ENCODE data around the gene TTC7B.
"Not testable (repeated sequence)": the region's sequence is repeated elsewhere in the genome, so short reads cannot be mapped to it uniquely, and the experiment has no call there.

Gene TTC7B

DNA sequence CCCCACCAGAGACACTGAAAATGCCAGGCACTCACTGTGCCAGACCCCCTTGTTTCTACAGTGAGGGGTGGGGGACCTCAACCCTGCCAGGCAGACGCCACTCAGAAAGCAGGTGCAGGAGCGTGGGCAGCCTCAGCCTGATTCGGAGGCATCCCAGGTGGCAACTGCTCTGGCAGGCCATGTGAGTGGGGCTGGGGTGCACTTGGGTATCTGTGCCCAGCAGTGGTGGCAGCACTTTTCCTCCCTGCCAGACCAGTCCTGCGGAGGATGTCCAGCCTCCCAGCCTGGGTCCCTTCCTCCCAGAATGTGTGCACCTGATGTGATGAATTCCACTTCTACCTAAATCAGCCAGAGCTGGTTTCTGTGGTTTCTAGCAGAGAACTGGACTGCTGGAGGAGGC lies 13.4 kb upstream of the TTC7B start:
- DNase-seq, result no peak

DNA sequence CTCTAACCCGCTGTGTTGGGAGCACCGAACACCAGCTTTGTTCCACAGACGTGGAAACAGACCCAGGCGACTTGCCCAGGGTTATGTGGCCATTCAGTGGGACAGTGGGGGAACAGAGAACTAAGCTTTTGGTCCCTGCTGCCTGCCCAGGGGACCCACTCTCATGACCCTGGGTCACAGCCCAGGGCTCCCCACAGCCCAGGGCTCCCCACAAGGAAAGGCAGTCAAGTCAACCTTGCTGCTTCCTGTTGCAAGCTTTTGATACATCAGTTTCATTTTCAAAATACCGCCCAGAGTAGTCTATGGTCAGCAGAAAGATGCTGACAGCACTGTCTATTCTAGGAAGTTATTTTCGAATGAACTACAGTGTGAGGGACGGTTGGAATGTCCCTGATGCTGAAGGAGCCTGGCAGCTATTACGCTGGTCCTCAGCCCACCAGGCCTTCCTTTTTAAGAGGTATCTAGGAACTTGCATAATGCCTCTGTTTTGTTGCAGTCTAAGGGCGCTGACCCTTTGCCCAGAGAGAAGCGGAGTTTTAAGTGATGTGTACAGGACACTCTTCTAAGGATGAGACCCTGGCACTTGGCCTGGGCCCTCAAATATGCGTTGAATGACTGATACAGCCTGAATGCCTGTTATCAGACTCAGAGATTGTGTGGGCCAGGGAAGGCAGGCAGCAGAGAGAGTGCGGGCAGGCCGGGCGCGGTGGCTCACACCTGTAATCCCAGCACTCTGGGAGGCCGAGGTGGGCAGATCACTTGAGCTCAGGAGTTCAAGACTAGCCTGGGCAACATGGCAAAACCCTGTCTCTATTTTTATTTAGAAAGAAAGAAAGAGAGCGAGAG lies 12.6 kb upstream of the TTC7B start:
- no peak for DNase-seq

DNA sequence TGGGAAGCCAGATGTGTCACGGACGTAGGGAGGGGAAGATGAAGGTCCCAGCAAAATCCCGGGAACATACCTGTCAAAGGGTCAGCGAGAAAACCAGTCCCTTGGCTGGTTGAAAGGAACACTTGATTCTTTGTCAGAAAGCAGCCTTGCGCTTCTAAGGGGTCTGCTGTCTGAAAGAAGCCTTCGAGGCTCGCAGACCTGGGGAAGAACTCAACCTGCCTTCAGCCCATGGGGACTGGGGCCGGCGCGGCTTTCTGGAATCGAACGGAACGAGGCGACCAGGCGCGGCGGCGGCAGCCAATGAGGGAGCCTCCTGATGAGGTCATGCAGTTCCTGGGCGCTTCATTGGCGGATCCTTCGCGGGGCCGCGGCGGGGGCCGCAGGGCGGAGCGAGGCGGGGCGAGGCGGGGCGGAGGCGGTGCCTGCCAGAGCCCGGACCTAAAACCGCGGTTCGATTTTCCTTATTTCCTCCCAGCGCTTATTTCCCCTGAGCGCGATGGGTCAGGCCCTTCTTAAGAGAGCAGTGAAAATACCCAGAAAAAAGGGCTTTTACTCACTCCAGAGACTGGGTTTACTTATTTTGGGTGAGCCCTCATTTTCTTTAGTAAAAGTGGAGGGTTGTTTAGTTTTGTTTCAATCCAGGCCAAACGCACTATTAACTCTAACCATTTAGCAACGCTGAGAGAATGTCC lies 11.8 kb upstream of the TTC7B start:
- peak; percentile 88 for DNase-seq

DNA sequence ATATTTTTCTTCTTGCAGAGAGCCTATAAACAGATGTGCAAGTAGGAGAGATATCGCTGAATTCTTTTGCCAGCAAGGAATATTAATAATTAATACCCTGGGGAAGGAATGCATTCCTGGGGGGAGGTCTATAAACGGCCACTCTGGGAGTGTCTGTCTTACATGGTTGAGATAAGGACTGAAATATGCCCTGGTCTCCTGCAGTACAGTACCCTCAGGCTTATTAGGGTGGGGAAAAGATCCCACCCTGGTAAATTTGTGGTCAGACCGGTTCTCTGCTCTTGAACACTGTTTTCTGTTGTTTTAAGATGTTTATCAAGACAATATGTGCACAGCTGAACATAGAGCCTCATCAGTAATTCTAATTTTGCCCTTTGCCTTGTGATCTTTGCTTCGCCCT lies 7.3 kb upstream of the TTC7B start:
- not testable (repeated sequence) for DNase-seq

- DNase-seq, result peak; percentile 48
Observed at GRCh38 chr14:90820958-90821357, 4.7 kb upstream of the TTC7B start.

- no peak for DNase-seq
Observed at GRCh38 chr14:90819734-90820393, 3.6 kb upstream of the TTC7B start.

GRCh38 chr14:90818715-90819114 lies 2.5 kb upstream of the TTC7B start:
- DNase-seq, result no peak

DNA sequence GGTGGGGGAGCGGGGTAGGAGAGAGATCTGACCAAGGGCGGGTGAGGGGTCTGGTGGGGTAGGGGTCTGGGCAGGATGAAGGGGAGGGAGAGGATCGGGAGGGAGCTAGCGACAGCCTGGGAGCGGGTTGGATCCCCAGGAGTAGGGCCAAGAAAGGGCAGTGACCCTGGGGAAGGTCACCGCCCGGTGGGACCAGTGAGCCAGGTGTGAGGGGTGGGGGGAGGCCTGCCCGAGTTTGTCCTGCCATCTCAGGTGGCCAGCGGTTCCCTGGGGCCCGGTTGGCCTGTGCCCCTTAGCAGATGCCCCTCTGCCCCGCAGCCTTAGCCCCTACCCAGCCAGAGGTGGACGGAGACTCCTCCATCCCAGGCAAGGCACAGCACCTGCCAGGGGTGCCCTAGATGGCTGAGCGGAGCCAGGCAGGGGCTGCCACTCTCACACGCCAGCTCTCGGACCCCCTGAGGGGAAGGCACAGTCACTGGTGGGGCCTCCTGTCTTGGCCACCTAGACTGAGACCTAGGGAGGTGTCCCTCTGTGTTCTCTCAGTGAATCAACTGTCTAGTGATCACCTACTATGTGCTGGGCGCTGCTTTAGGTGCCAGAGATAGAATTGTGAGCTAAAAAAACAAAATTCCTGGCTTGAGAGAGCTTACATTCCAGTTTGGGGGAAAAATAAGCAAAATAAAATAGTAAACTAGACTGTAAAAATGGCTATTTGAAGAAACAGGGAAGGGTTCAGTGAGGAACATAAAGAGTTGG lies 629 bp upstream of the TTC7B start:
- DNase-seq, result no peak

DNA sequence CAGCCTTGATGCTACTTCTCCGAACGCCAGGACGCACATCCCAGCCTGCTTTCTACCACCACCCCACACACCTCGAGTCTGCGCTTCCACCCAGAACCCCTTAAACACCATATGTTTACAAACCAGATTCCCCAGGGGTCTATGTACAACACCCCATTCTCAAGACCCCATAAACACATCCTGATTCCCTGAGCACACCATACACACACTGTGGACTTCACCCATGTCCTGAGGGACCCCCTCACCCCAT lies 733 bp downstream of the TTC7B start:
- DNase-seq, result no peak

GRCh38 chr14:90814806-90815571 lies 1.2 kb downstream of the TTC7B start:
- no peak for DNase-seq

DNA sequence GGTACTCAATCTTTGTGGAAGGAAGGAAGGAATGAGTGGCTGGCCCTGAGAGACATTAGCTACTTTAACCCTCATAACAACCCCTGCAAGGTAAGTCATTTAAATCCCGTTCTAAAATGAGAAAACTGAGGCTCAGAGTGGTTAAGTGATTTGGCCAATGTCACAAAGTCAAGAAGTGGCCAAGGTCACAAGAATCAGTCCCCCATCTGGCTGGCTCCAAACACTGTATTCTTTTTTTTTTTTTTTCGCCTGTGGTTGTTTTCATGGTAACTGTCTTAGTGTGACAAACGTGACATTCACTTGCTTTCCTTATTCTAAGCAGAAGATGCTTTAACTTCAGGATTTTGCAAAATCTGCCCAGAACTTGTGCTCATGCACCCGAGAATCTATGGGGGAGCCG lies 2.8 kb downstream of the TTC7B start:
- no peak for DNase-seq

DNA sequence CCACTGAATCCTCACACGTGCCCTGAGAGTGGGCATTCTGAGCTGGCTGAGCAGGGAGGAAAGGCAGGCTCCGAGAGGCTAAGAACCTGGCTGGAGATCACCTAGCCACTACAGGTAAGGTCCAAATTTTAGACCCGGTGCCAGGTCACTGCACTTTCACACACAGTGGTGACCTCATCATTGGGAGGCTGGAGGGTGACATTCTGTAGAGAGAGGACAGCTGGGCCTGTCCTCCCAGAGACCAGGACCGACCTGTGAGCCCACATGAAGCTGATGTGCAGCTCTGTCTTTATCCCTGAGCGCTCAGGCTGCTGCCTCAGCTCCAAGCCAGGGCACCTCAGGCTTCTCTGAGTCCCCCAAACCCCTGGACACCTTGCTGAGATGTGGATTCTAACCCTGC lies 4.1 kb downstream of the TTC7B start:
- DNase-seq, result no peak

GRCh38 chr14:90811641-90812040 lies 4.6 kb downstream of the TTC7B start:
- DNase-seq, result no peak

DNA sequence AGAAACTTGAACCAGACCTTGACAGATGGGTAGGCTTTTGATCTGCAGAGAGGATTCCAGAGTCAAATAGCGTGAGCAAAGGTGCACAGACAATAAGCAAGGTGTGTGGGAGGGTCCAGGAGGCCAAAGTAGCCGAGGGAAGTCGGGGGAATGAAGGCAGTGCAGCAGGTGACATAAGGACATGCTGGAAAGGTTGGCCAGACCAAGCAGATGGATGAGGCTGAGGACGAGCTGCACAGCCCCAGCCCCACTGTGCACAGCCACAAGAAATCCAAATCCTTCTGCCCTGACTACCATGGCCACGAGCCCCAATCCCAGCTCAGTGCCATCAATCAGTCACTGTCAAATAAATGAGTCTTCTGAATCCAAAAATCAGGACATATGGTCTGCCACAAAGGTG lies 5.4 kb downstream of the TTC7B start:
- DNase-seq, result no peak

- no peak for DNase-seq
Observed at GRCh38 chr14:90809530-90810312, 6.5 kb downstream of the TTC7B start.

GRCh38 chr14:90808759-90809529 lies 7.3 kb downstream of the TTC7B start:
- no peak for DNase-seq

- DNase-seq, result no peak
Observed at GRCh38 chr14:90807060-90807459, 9.2 kb downstream of the TTC7B start.

DNA sequence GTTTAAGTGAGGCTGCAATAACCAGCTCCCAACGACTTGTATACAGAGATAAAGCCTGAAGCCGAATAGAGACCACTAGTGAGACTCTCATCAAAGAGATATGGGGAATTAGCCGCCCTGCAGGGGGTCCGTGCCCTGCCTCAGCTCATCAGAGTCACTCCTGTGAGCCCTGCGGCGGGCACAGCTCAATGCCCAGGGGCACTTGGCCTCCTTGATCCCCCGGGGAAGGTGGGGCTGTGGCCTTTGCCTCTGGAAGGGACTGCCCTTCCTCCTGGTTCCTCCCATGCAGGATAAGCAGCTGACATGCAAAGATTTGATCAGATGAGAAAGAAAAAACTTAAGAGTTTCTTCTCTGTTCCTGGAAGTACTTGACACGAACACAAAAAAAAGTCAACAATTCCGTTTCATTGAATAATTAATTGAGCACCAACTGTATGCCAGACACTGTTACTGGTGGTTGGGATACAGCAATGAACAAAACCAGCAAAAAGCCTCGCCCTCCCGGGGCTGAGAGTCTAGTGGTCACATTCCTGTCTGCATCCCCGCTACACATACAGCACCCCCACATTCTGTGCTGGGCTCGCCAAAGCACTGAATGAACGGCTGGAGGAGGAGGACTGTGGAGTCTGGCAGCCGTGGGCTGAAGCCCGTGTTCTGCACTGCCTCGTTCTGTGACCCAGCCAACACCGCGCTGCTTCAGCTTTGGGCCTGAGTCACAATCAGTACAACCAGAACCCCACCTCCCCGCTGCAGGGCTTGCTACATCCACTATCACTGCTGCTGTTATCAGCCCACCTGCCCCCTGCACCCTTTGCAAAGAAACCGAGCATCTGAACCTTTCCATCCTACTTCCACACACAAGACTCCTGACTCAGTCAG lies 10.3 kb downstream of the TTC7B start:
- DNase-seq, result no peak

- no peak for DNase-seq
Observed at GRCh38 chr14:90805084-90805391, 11.2 kb downstream of the TTC7B start.

Data from T-helper 9 cell (primary cell).